GM18907 (cell line): ENCODE results near the gene RUVBL2.

ENCODE experiments used
- ATAC-seq: cut with Tn5 transposase; IDR thresholded peaks from one replicate; pipeline ENCODE4 v1.9.1; 2021; ENCODE audit warnings: mild to moderate bottlenecking, moderate library complexity; ENCODE audit not compliant: unreplicated experiment

RUVBL2 gene

DNA sequence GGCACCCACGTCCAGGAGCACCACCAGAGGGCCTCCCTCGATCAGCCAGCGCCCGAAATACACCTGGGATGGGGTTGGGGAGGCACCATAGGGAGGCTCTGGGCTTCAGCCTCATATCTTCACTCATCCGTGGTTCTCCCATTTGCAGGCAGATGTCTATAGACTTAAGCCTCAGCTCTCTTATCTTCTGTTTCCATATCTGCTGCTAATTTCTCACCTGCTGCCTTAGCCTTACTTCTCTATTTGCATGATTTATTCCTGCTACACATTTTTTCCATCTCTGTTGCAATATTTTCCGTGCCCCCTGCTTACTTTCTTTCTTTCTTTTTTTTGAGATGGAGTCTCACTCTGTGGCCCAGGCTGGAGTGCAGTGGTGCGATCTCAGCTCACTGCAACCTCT lies 6.4 kb upstream of the RUVBL2 start:
- no peak for ATAC-seq

DNA sequence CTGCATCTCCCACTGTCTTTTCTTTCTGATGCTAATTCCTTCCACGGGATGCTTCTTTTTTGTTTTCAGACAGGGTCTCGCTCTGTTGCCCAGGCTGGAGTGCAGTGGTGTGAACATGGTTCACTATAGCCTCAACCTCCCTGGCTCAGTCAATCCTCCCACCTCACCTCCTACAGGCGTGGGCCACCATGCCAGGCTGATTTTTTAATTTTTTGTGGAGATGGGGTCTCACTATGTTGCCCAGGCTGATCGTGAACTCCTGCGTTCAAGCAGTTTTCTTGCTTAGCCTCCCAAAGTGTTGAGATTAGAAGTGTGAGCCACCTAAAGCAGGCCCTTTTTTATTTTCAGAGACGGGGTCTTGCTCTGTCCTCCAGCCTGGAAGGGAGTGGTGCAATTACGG lies 5.4 kb upstream of the RUVBL2 start:
- ATAC-seq: no peak

DNA sequence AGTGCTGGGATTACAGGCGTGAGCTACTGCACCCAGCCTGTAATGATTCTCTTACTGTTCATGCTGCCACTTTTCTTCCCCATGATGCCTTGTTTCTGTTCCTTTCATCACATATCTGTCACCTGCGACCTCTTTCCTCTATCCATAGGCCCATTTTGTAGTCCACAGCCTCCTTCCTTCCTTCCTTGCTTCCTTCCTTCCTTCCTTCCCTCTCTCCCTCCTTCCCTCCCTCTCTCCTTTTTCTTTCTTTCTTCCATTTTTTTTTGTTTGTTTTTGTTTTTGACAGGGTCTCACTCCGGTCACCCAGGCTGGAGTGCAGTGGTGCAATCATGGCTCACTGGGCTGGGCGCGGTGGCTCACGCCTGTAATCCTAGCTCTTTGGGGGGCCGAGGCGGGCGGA lies 4.8 kb upstream of the RUVBL2 start:
- ATAC-seq: no peak

DNA sequence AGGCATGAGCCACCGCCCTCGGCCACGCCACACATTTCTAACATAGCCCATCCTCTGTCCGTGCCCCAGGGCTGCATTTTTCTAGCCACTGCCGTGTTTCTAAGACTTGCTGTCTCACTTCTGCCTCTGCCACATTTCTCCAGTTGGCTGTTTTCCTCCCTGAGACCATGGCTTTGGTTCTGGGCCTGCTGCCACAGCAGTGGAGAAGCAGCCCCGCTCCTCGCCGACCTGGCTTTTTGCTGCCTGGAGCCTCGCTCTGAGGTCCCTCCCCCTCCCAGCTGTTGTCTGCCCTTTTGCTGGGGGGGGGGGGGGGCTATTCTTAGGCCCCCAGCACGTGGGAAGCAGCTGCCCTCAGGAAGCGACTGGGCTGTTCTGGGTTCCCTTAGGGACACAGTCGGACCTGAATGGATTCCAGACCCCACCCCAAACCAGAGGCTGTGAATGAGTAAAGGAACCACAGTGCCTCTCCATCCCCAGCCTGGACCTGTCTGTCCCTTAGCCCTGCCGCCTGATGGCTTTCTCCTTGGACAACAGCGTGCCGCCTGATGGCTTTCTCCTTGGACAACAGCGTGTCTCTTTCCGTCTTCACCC lies 3.9 kb upstream of the RUVBL2 start:
- ATAC-seq: no peak

DNA sequence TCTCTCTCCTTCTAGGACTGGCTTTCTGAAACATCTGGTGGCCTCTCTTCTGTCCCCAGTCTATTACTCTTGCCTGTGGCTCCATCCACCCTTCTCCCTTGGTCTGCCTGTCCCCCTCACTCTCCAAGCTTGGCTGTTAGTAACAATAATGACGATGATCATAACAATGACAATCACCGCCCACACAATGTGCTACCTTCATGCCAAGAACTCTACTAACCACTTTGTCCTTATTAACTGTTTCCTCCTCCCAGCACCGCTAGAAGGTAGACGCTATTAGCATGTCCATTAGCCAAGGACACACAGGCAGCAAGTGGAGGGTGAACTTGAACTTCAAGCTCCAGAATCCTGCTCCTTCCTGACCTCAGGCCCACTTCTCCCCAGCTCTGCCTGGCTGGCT lies 3.3 kb upstream of the RUVBL2 start:
- ATAC-seq: no peak

DNA sequence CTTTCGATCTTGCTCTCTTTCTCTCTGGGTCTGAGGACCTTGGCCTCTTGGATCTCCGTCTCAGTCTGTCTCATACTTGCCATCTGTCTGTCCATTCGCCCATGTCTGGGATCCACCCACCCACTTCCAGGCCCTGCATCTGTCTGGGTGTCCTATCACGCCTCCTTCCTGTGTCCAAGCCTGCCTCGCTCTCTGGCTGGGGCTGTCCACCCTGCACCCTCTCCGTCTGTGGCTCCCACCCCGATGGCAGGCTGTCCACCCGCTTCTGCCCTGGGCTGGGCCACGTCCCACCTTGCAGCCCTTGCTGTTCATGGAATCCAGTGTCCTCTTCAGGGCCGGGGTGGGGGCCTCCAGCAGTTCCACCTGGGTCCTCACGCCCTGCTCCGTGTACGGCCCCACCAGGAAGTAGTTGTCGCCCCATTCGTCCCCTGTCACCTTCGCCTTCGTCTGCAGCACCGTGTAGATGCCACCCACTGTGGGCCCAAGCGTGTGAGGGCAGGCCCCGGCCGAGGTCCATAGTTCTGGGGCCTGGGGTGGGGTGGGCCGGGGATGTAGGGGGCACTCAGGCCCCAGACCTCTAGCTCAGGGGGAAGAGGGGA lies 2.6 kb upstream of the RUVBL2 start:
- ATAC-seq: no peak

DNA sequence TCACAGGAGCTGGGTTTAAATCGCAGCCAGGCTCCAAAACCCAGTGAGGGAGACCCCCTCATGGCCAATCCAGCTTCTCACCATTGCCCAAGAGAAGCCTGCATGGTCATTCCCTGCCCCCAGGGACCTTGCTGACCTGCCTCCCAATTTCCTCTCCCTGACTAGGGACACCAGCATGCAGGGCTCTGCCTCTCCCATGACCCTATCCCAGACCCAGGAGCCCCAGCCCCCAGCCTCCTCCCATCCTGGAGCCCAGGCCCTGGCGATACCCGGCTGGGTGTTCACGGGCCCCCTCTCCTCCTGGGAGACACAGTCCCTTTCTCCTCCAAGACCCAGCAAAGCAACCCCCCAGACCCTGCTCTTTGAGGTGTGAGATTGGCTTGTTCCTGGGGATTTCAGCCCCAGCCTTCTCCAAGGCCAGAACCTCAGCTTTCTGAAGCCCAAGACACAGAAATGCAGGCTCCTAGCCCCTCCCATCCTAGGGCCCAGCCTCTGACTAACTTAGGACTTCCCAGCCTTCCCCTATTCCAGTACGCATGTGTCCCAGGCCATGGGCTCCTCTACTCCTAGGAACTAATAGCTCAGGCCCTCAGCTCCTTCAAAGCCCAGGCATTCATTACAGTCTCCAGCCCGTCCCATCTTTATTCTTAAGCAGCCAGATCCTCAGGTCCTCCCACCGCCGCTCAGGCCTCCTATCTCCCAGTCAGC lies 1.7 kb upstream of the RUVBL2 start:
- ATAC-seq: no peak

DNA sequence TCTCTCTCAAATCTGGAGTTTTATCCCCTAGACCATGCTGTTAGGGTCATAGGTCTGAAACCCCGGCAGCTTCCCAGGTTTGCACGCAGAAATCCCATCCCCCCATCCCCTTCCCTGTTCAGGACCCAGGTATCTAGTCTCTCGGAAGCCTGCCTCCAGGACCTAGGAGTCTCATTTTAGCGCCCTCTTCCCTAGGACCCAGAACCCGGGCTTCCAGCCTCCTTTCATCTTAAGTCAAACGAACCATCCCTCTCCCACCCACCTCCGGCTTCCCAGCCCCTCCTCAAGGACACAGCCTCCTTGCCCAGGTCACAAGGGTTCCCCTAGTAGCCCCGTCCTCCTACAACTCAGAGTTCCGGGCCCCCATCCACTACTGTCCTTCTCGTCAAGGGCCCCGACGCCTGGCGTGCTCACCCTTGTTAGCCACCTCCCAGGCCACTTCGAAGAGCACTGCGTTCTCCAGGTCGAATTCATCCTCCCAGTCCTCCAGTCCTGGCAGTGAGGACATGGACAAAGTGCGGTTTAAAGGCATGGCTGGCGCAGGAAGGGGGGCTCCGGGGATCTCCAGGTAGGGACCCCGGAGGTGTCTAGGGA lies 1.0 kb upstream of the RUVBL2 start:
- peak; percentile 12 for ATAC-seq

DNA sequence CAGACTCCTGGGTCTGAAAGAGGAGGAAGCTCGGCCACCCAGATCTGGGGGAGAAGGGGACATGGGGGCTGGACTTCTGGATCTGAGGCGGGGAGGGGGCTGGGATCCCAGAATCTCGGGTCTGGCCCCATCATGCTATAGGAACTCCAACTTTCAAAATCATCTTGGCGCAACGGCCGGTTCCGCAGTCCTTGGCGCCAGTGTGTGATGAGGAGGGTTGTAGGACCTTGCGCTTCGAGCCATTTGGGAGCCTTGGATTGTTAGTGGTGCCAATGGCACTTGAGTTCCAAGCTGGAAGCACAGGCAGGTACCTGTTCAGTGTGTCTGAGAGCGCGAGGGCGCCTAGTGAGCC lies 324 bp downstream of the RUVBL2 start:
- no peak for ATAC-seq

DNA sequence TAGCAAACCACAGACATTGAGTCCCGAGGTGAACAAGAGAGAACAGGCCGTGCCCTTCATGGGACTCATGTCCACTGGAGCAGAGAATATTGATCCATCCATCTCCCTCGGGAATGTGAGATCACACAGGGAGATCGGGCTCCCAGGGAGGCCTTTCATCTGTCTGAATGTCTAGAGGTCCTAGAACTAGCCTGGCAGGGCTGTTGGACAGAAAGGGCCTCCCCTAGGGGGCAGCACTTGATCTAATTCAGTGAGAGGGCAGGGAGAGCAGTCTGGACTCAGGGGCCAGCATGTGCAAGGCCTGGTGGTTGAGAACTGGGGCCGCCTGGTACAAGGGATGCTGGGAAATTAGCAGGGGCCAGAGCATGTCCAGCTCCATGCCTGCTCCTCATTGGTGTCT lies 4.3 kb downstream of the RUVBL2 start:
- no peak for ATAC-seq

DNA sequence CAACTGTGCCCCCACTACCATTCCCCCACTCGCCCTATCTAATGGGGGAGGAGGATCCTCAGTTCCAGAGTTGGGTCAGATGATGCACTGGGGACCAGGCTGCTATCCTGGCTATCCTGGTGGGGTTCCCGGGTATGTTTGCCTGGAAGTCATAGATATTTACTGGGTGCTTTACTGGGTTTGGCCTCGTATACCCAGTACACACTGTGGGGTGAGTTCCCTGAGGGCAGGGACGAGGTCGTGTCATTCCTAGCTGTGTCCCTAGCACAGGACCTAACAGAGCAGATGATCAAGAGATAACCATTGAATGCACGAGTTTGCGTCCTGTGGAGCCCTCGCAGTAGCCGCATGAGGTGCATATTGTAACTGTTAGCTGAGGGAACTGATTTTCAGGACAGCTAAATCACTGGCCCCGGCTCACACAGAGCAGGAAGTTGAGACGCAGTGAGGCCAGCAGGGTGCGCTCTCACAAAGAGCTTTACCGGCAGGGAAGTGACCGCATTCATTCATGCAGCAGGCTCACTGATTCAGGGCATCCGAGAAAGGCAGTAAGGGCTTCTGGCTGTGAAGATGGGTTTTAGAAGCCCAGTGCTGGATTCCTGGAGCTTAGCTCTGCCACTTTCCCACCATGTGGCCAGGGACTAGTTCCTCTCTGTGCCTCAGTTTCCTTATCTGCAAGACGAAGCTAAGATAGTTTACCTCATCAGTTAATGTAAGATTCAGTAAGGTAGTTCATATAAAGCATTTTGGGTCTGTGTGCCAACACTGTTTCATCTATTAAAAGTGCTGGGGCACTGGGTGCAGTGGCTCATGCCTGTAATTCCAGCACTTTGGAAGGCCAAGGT lies 6.0 kb downstream of the RUVBL2 start:
- ATAC-seq: no peak

DNA sequence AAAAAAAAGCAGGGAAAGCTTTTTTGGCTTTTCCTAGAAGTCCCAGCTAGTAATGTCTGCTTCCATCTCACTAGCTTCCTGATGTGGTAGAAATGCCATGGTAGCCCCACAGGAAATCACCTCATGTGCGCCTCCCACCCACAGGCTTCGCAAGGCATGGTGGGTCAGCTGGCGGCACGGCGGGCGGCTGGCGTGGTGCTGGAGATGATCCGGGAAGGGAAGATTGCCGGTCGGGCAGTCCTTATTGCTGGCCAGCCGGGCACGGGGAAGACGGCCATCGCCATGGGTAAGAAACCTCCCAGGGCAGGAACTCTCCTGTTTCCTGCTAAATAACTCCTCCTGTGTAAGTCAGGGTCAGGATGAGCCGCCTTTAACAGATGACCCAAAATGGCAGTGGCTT lies 10.4 kb downstream of the RUVBL2 start:
- no peak for ATAC-seq

DNA sequence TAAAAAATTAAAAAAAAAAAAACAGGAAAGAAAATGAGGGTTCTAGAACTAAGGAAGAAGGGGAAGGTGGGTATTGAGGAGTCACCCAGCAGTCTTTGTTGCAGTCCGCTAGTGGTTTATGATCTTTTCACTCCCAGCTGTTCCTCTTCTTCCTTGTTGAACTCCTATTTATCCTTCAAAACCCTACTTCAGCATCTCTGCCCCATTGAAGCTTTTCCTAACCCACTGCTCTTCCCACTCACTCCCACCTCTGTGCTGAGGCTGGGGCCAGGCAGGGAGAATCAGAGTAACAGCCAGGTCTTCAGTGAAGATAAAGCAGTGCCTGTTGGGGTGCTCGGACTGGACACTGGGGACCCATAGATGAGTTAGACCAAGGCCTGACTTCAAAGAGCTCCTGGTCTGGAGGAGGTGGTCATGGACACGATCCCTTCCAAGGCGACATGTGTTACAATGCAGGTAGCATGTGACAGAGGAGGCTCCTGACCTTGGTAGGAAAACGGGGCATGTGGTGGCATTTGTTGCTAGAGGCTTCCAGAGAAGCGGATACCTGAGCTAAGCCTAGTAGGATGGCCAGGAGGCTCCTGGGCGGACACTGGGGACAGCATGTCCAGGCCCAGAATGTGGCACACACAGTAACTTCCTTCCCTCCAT lies 11.4 kb downstream of the RUVBL2 start:
- no peak for ATAC-seq

DNA sequence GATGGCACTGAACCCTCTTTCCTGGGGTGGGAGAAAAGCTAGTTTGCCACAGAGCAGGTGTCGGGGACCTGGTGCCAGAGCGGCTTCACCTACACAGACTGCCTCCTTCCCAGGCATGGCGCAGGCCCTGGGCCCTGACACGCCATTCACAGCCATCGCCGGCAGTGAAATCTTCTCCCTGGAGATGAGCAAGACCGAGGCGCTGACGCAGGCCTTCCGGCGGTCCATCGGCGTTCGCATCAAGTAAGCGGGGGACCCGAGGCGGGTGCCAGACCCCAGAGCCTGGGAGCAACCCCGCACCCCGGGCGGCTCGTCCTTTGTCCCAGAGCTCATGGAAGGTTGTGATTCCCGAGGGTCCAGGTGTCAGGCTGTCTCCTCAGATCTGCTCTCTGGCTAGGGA lies 13.2 kb downstream of the RUVBL2 start:
- no peak for ATAC-seq

DNA sequence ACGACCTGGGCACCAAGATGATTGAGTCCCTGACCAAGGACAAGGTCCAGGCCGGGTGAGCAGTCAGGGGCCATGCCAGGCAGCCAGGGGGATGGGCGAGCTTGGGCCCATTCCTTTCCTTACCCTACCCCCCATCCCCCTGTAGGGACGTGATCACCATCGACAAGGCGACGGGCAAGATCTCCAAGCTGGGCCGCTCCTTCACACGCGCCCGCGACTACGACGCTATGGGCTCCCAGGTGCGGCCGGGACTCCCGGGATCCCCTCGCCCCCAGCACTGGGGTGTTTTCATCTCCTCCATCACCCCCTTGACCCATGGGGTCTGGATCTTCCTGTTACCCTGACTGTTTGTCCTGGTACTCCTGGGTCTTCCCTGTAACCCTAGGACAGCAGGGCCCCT lies 16.1 kb downstream of the RUVBL2 start:
- no peak for ATAC-seq

DNA sequence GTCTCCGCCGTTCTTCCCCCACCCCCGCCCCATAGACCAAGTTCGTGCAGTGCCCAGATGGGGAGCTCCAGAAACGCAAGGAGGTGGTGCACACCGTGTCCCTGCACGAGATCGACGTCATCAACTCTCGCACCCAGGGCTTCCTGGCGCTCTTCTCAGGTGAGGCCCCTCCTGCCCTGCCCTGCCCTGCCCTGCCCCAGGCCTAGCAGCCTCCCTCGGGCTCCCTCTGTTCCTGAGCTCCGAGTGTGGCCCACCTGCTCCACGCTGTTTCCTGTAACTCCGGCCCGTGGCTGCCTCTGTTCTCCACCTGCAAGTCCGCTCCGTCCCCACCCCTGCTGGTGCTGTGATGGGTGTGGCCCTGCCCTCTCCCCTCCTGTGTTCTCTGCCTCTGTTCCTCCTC lies 16.8 kb downstream of the RUVBL2 start:
- ATAC-seq: no peak

DNA sequence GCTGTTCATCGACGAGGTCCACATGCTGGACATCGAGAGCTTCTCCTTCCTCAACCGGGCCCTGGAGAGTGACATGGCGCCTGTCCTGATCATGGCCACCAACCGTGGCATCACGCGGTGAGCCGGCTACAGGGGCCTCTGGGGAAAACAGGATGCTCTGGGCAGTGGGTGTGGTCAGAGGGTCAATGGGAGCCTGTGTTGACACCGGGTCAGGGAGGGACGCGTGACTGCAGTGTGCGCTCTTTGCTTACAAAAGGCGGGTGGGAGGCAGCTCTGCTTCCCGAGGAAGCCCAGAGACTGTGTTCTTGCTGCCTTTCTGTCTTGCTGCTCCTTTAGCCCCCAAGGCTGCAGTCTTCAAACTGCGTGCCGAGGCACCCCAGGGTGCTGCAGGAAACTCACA lies 17.5 kb downstream of the RUVBL2 start:
- ATAC-seq: no peak

DNA sequence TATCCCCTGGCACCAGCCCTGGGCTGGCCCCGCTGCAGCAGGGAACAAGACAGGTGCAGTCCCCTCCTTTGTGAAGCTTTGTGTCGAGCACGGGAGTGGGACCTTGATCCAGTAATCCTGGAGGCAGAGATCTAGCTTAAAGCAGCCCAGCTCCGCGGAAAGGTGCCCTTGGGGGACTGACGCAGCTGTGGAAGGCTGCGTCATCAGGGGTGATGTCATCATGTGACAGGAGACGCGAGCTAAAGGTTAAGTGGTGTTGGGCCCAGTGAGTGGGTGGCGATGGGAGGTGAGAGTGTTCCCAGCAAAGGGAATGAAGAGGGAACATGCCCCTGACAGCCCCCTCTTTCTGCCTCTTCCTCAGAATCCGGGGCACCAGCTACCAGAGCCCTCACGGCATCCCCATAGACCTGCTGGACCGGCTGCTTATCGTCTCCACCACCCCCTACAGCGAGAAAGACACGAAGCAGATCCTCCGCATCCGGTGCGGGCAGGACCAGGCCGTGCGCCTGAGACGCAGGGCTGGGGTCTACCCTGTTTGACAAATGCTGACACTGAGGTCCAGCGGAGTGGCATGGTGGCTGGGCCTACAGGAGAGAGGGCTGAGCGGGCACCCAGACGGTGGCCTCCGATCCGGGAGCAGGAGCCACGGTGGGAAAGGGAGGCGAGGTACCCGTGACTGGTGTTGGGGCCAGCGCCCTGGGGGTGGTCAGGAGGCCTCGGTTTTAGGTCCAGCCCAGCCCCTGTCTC lies 20.6 kb downstream of the RUVBL2 start:
- ATAC-seq: no peak

DNA sequence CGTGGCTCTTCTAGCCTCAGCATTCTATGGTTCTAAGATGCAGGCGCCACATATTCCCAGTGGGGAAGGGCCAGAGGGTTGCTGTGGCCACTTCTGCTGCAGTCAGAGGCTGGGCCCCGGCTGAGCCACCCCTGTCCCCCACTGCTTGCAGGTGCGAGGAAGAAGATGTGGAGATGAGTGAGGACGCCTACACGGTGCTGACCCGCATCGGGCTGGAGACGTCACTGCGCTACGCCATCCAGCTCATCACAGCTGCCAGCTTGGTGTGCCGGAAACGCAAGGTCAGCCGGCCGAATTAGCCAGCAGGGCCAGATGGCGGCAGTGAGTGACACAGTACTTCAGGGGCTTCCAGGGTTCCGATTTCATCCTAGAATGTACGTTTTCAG lies 21.2 kb downstream of the RUVBL2 start:
- no peak for ATAC-seq
